A172 (cell line): Measurements from ENCODE around the gene GALK1. TPM values are rescaled to one million over a fixed set of nuclear protein-coding genes. Genes with fewer than 3 reads are reported as not detected.

ENCODE experiments used
- DNase-seq: peaks from one replicate; pipeline ENCODE4 v3.0.0-alpha.2; 2015; ENCODE audit warnings: low spot score
- total RNA-seq: library from RNA; depleted of rRNA; stranded (reverse); fragments of >200 nt; shearing (Covaris generic); gene quantifications from 2 replicates; pipeline ENCODE4 v1.2.3, GENCODE V29; 2014

Gene GALK1
- total RNA-seq, 1 experiment from 2014 or later = 87.5 TPM

DNA sequence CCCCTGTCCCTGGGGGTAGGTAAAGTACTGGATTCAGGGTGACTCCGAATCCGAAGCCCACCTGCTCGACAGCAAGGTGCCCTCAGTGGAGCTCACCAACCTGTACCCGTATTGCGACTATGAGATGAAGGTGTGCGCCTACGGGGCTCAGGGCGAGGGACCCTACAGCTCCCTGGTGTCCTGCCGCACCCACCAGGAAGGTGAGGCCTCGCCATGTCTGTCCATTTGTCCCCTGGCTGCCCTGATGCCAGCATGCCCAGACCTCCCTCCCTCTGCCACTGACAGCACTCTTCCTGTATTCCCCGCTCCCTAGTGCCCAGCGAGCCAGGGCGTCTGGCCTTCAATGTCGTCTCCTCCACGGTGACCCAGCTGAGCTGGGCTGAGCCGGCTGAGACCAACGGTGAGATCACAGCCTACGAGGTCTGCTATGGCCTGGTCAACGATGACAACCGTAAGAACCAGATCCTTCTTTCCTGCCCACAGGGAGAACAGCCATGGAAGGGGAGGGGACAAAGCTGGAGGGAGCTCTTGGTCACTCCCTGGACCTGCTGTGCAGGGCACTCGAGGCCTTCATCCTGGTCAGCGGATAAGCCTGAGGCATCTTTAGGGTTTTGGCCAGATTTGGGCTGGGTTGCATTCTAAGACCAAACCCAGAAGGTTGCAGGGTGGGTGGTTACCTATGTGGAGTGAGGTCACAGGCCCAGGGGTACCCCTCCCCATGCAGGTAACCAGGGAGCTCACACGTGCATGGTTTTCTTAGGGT is 14.2 kb downstream of the GALK1 start:
- no peak for DNase-seq

- DNase-seq = peak; percentile 82
Observed at GRCh38 chr17:75749545-75750389, 15.2 kb downstream of the GALK1 start.

- DNase-seq = no peak
Observed at GRCh38 chr17:75748706-75749105, 16.3 kb downstream of the GALK1 start.

GRCh38 chr17:75743625-75744206 is 21.3 kb downstream of the GALK1 start:
- no peak for DNase-seq

- no peak for DNase-seq
Observed at GRCh38 chr17:75742337-75742736, 22.7 kb downstream of the GALK1 start.

DNA sequence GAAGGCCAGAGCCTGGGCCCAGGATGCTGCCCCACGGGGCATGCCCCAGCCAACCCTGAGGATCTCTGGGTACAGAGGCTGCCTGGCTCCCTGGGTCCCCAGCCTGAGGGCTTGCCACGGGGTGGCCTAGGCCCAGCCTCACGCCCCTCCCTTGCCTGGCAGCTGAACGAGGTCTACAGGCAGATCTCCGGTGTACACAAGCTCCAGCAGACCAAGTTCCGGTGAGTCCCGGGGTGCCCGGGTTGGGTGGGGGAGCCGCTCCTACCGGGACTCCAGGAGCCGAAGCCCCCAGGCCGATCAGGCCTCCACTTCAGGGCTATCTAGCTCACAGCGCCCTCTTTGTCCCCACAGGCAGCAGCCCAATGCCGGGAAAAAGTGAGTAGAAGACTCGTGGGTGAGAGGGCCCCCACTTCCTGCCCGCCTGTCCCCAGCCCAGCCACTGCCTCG is 24.3 kb downstream of the GALK1 start:
- no peak for DNase-seq

- no peak for DNase-seq
Observed at GRCh38 chr17:75740215-75740614, 24.8 kb downstream of the GALK1 start.

DNA sequence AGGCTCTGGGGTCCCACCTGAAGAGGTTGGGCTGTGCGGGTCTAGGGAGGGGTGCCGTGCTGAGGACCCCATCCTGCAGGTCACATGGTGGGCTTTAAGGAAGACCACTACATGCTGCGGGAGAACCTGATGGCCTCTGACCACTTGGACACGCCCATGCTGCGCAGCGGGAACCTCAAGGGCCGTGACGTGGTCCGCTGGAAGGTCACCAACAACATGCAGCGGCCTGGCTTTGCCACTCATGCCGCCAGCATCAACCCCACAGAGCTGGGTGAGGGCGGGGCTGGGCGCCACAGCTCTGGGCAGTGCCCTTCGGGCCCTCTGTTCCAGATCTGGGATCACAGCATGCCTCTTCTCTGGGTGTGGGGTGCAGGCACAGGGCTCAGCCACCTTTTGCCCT is 25.2 kb downstream of the GALK1 start:
- no peak for DNase-seq

- no peak for DNase-seq
Observed at GRCh38 chr17:75739174-75739573, 25.8 kb downstream of the GALK1 start.

- peak; percentile 48 for DNase-seq
Observed at GRCh38 chr17:75738218-75738802, 26.7 kb downstream of the GALK1 start.

DNA sequence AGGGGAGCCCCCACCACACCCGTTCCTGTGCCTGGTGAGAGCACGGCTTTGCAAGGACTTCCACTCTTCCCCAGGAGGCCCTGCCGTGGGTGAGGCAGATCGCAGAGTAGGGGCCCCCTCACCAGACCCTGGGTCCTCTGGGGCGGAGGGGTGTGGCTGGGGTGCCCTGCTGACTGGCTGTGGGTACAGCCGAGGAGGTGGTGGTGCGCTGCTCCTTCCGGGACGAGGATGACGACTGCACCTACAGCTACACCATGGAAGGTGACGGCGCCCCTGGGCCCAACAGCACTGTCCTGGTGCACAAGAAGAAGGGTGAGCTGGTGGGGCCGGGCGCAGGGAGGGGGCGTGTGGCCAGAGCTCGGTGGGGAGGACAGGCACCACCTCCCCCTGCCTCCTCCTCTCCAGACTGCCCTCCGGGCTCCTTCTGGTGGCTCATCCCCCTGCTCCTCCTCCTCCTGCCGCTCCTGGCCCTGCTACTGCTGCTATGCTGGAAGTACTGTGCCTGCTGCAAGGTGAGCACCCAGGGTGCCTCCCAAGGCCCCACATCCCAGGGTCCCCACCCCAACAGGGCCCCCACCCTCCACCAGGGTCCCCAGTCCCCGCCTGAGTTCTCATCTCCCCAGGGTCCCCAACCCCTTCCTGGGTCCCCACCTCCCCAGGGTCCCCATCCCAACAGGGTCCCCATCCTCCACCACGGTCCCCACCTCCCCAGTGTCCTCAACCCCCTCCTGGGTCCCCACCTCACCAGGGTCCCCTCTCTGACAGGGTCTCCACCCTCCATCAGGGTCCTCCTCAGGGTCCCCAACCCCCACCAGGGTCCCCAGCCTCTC is 27.6 kb downstream of the GALK1 start:
- DNase-seq = no peak

- DNase-seq = no peak
Observed at GRCh38 chr17:75736173-75736835, 28.7 kb downstream of the GALK1 start.

DNA sequence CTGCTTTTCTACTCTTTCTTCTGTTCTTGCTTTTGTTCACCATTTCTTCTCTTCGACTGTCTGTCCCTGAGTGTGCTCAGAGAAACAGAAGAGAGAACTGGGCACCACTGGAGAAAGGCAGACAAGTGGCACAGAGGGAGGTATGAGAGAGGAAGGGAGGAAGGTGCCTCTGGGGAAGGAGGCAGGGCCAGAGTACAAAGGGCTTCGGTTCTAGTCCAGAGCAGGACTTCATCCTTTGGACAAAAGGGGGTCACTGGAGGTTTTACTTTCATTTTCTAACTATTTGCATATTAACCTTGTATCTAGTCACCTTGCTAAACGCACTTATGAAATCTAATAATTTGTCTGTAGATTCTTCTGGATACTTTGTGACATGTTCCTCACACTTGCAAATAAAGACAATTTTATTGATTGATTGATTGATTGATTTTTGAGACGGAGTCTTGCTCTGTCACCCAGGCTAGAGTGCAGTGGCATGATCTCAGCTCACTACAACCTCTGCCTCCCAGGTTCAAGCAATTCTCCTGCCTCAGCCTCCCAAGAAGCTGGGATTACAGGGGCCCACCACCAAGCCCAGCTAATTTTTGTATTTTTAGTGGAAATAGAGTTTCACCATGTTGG is 30.2 kb downstream of the GALK1 start:
- no peak for DNase-seq

- DNase-seq = no peak
Observed at GRCh38 chr17:75733471-75733870, 31.5 kb downstream of the GALK1 start.

- DNase-seq = no peak
Observed at GRCh38 chr17:75731716-75732498, 33.1 kb downstream of the GALK1 start.

DNA sequence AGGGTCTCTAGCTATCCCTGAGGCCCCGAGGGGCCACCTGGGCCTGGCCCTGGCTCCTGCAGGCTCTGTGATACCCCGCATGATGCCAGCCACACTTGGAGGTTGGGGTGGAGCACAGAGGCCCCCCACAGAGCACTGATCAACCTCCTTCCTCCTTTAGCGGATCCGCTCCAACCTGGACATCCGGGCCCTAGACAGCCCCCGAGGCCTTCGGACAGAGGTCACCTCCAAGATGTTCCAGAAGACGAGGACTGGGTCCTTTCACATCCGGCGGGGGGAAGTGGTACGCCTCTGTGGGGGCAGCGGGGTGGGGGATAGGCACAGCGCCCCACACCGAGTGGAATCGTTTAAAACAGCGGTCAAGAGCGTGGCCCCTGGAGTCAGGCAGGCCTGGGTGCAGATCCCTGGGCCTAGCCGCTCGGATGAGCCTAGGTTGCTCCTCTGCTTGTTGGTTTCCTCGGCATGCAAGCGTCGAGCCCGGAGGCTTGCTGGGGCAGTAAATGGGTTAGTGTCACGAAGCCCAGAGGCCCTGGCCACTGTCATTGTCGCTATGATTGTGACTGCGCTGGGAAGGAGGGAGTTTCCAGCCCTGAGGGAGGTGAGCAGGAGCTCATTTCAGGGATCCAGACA is 33.8 kb downstream of the GALK1 start:
- DNase-seq = no peak

GRCh38 chr17:75730065-75730464 is 34.9 kb downstream of the GALK1 start:
- no peak for DNase-seq

GRCh38 chr17:75729351-75729750 is 35.6 kb downstream of the GALK1 start:
- DNase-seq = no peak

- DNase-seq = no peak
Observed at GRCh38 chr17:75727391-75727790, 37.6 kb downstream of the GALK1 start.
